BJ (cell line): ENCODE data around the gene TTR. TPM values are rescaled to one million over a fixed set of nuclear protein-coding genes. Genes with fewer than 3 reads are reported as not detected.

Source experiments
- CTCF ChIA-PET: fragments of 350-600 bp; formaldehyde crosslinking; extraction: SDS; loops from one replicate; lab custom pipeline; 2021; ENCODE audit warnings: antibody characterized with exemption, inconsistent platforms; lab: Yijun Ruan, JAX
- POLR2A ChIA-PET: fragments of 300-600 bp; sonication (Branson Sonifier 250); formaldehyde crosslinking; extraction: SDS; loops from one replicate; lab custom pipeline; 2021; ENCODE audit warnings: antibody characterized with exemption; lab: Charles Lee
- DNase-seq: peaks from one replicate; pipeline ENCODE4 v3.0.0-alpha.2; 2011; ENCODE audit warnings: low read depth
- H3K27me3 ChIP-seq: 2 replicates; pipeline ENCODE4 v1.6.0; 2011; ENCODE audit warnings: low read length; ENCODE audit not compliant: control insufficient read depth, insufficient read depth
- H3K36me3 ChIP-seq: 2 replicates; pipeline ENCODE4 v1.5.1; 2011; ENCODE audit warnings: low read length; ENCODE audit not compliant: control insufficient read depth, insufficient read depth
- H3K4me3 ChIP-seq: 2 replicates; pipeline ENCODE4 v1.5.1; 2011; ENCODE audit warnings: low read depth, mild to moderate bottlenecking, control low read depth, low read length
- CTCF ChIP-seq: IDR thresholded peaks from 2 replicates; pipeline ENCODE4 v1.5.1; 2011; ENCODE audit warnings: low read depth, mild to moderate bottlenecking, control low read depth, inconsistent platforms, low read length, moderate library complexity; ENCODE audit not compliant: insufficient read depth
- polyA plus RNA-seq: library from polyadenylated mRNA; depleted of rRNA; stranded (reverse); fragments of >200 nt; gene quantifications from 2 replicates; pipeline ENCODE4 v1.2.3, GENCODE V29; 2011

Gene TTR
- polyA plus RNA-seq, 1 experiment, result not detected

GRCh38 chr18:31611511-31611910, 19.8 kb downstream of the TTR start:
- Histone ChIP-seq H3K27me3 (no peaks in the 10 kb centered on the region), H3K36me3 (no peaks in the 10 kb centered on the region), H3K4me3 (no peak overlapping the region)
- POLR2A ChIA-PET, result no interaction called here
- CTCF ChIA-PET, result no interaction called here
- DNase-seq, result no peak
- TF ChIP-seq CTCF, result no peak

DNA sequence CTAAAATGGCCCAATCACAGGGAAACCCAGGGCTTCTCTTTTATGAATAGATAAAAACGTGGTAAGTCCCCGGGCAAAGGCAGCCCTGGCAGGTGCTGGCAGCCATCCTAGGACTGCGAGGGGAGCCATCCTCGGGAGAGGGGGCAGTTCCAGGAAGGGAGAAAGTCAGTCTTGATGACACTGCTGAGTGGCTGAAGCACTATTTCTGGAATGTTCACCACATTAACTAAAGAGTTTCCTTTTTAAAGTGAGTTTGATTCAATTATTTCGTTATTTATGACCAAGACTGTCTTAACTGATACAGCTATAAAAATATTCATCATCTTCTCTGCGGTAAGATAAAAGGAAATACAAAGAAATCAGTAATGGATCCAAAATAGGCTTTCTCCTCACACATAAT, 20.4 kb downstream of the TTR start:
- CTCF ChIA-PET, result no interaction called here

DNA sequence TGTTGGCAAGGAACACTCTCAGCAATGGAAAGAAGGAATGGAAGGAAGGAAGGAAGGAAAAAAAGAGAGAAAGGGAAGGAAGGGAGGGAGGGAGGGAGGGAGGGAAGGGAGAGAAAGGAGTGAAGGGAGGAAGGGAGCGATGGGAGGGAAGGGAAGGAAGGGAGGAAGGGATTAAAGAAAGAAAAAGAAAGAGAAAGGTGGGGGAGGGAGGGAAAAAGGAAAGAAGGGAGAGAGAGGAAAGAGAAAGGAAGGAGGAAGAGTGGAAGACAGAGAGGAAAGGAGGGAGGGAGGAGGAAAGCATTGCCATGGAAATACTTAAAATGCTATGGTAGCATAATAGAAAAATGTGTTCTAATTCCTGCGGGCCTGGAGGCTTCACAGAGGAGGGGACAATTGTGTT, 22.4 kb downstream of the TTR start:
- no peak for TF ChIP-seq CTCF
- Histone ChIP-seq H3K27me3 (no peaks in the 10 kb centered on the region), H3K4me3 (no peak overlapping the region), H3K36me3 (no peaks in the 10 kb centered on the region)
- no peak for DNase-seq
- CTCF ChIA-PET, result no interaction called here
- POLR2A ChIA-PET, result no interaction called here

More for the DNA sequence above, 20.4 kb downstream of the TTR start:
- Histone ChIP-seq H3K36me3 (no peaks in the 10 kb centered on the region), H3K4me3 (no peak overlapping the region), H3K27me3 (no peaks in the 10 kb centered on the region)
- no peak for DNase-seq
- POLR2A ChIA-PET, result no interaction called here
- no peak for TF ChIP-seq CTCF

GRCh38 chr18:31616586-31616985, 24.9 kb downstream of the TTR start:
- H3K36me3 ChIP-seq, result no peaks in the 10 kb centered on the region
- CTCF ChIA-PET, result no interaction called here

DNA sequence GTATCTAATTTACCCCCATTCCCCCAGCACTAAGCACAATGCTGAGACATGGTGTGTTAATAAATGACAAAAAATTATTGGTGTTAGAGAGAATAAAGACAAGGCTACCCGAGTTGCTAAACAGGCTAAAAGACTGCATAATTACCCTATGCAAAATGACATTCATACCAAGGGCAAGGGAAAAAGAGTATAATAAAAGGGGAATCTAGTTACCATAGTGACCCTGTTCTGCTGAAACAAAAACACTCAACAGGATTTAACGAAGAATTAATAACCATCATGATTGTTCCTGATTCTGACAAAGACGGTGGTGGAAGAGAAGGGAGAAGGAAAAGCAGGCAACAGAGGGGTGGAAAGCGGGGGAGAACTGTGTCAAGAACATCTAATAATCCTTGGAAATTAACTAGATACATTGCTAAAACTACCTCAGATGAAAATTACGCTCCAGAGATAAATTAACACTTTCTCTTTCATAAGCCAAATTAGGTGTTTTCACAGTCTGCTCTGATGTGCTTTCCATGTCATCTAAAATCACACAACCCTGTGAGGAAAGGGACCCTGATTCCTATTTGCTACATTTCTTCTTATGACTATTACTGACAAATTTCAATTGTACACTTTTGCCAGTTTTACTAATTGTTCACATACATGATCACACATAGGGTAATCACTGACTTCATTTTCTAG, 25.5 kb downstream of the TTR start:
- Histone ChIP-seq H3K36me3 (no peaks in the 10 kb centered on the region), H3K4me3 (no peak overlapping the region), H3K27me3 (no peaks in the 10 kb centered on the region)
- no peak for DNase-seq
- ChIA-PET CTCF (no interaction called here), POLR2A (no interaction called here)
- TF ChIP-seq CTCF, result no peak

More at GRCh38 chr18:31616586-31616985, 24.9 kb downstream of the TTR start:
- POLR2A ChIA-PET, result no interaction called here
- no peak for DNase-seq
- TF ChIP-seq CTCF, result no peak
- no peaks in the 10 kb centered on the region for H3K27me3 ChIP-seq
- no peak overlapping the region for H3K4me3 ChIP-seq
